CD4-positive, alpha-beta T cell treated with Interleukin-6 at 100 ng/mL for 8 hours (primary cell): ENCODE results near the gene GNG10.
"Not testable (repeated sequence)": the region's sequence is repeated elsewhere in the genome, so short reads cannot be mapped to it uniquely, and the experiment has no call there.

Experiments used
- DNase-seq: peaks from one replicate; pipeline ENCODE4 v3.0.0-alpha.2; 2020; ENCODE audit warnings: mixed read lengths, low spot score

GNG10 gene

DNA sequence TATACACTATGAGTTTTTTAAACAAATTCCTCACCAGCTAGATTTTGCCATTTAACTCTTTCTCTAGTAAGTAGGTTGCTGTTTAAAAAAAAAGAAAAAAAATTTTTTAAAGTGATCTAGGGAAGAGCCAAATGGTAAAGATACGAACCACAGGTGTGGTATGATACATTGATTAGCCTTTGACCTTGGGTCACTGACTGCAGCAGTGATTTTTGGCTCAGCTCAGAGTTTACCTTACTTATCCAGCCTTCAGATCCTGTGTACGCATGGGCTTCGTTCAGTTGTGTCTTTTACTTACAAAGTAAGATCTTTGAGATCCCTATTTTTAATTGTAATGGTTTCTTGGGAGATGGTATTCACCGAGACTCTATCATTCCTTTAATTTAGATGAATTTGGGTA lies 12.4 kb upstream of the GNG10 start:
- no peak for DNase-seq

- DNase-seq, result no peak
Observed at GRCh38 chr9:111657051-111657450, 4.4 kb upstream of the GNG10 start.

GRCh38 chr9:111658943-111659342 lies 2.5 kb upstream of the GNG10 start:
- DNase-seq, result no peak

- DNase-seq, result no peak
Observed at GRCh38 chr9:111659691-111660090, 1.7 kb upstream of the GNG10 start.

- DNase-seq, result peak; percentile 11
Observed at GRCh38 chr9:111661802-111662521, 557 bp downstream of the GNG10 start.

DNA sequence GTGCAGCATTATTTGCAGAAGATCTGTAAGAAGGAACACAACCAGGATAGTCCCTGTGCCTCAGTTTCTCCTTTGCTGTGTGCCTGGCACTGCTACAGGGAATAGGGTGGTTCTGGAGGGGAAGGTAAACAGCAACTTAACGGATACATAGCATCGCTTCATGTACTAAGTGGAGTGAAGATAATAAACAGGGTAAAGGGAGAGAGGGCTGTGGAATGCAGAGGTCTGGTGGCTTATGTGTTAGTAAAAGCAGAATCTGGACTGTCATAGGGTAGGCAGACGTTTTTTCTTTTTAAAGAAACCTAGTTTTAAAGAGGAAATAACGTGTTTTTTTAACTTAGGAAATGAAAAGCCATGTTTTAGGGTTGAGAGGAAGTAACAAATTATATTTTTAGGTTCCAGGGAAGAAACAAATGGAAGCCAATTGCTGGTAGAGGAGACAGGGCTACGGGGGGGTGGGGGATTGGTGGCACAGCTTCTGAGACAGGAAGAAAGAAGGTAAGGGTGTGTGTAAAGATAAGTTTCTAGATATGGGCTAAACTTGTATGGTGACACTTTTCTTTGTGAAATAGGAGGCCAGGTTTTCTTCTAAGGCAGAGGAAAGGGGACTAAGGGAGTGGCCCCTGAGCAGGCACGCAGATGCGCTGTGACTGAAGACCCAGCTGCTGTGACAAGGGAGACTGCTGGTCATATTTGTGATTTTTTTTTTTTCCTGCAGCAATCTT lies 1.3 kb downstream of the GNG10 start:
- peak; percentile 23 for DNase-seq

DNA sequence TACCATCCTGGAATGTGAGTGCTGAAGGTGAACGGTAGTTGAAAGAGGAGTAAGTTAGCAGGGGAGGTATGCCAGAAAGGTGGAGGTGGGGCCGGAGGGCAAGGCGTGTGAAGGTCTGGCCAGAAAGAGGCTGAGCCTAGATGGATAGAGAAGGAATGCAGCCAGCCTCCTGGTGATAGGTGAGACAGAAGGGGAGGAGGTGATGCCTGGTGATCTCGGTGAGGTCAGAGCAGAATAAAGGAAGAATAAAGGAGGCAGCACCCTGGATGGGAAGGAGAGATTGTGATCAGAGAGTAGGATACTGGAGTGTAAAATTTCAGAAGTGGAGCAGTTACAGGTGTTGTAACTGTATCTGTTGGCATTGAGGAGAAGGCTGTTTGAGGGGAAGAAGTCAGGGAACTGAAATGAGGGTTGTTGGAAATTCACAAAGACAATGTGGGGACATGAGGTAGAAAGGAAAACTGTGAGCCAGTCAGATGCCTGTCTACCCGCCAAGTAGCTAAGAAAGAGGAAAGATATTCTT lies 2.0 kb downstream of the GNG10 start:
- no peak for DNase-seq

GRCh38 chr9:111668026-111668573 lies 6.7 kb downstream of the GNG10 start:
- no peak for DNase-seq

- not testable (repeated sequence) for DNase-seq
Observed at GRCh38 chr9:111668601-111669000, 7.2 kb downstream of the GNG10 start.

DNA sequence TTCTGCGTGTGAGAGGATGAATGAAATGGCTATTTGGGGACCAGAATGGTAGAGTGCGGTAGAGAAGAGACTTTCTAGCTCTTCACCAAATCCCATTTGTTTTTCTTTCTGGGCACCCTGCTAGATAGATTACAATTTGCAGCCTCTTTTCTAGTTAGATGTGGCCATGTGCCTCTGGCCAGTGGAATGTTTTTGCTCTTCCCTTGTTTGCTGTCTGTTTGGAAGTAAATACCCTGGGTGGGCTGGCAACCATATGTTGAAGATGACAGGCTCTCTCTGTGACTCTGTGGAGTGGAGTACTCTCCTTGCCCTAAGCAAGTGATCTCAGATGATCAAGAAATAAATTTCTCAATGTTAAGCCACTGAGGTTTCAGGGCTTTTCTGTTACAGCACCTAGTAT lies 12.9 kb downstream of the GNG10 start:
- DNase-seq, result no peak

- no peak for DNase-seq
Observed at GRCh38 chr9:111676116-111676515, 14.7 kb downstream of the GNG10 start.

- DNase-seq, result no peak
Observed at GRCh38 chr9:111678293-111678692, 16.9 kb downstream of the GNG10 start.

DNA sequence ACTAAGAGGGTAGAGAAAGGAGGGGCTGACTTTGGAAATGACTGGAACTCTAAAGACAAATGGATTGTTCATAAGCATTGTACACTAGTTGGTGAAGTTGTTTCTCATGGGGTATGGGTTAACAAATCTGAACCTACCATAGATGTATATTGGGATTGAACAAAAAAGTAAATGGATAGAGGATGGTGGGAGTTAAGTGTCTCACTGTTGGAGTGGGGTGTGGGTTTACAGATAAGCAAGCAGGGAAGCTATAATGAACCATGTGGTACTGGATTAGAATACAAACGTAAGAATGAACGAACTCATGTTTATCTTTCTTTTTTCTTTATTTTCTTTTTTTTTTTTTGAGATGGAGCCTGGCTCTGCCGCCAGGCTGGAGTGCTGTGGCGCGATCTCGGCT lies 17.8 kb downstream of the GNG10 start:
- DNase-seq, result no peak

GRCh38 chr9:111683392-111683791 lies 22.0 kb downstream of the GNG10 start:
- no peak for DNase-seq

DNA sequence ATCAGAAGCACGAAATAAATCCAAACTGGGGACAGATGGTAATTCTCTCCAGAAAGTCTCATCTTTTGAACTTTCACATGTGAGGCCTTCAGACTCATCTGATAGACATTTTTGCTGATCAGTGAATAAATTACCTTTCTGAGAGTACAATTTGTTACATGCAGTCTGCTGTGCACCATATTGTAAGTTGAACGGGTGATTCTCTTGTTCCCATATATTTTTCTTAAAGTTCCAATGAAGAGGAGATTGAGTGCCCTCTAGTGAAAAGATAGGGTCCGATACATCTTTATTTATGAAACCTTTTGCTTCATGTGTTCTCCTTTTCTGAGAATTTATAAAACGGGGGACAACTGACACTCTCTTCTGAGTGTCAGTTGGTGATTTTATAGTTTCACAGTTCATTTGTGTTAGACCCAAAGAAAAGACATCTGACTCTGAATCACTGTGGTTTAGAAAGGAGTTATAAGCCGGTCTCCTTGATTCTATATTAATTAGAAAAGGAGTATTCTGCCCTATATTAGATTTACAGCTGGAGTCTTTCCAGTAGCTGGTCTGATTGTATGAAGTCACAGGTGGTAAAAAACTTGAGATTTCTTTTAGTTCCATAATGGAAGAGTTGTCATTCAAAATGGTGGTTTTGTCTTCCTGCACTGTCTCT lies 30.4 kb downstream of the GNG10 start:
- no peak for DNase-seq

DNA sequence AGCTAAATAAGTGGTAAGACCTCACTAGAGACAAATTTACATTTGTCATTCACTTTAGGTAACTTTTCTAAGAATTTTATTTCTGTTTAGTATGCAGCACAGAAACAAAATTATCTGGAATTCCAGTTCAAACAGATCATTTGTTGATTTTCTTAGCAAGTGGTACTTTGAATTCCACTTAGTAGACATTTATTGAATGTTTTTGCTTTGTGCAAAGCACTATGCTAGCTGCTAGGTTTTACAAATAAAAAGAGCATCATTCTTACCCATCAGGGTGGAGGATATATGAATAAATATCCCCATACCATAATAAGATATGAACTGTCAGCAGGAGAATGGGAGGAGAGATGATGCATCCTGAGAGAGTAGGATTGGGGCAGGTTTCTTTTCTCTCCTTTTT lies 35.4 kb downstream of the GNG10 start:
- DNase-seq, result no peak

DNA sequence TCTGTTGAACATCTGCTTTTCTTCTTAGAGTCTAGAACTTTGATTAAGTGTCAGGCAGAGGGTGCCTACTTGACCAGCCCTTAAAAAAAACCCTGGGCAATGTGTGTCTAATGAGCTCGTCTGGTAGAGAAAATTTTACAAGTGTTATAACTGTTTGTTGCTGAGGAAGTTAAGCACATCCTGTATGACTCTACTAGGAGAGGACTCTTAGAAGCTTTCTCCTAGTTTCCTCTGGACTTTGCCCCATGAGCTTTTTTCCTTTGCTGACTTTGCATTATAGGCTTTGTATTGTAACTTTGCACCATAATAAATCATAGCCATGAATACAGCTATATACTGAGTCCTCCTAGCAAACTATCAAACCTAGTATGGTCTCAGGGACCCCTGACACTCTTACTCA lies 39.4 kb downstream of the GNG10 start:
- DNase-seq, result no peak

DNA sequence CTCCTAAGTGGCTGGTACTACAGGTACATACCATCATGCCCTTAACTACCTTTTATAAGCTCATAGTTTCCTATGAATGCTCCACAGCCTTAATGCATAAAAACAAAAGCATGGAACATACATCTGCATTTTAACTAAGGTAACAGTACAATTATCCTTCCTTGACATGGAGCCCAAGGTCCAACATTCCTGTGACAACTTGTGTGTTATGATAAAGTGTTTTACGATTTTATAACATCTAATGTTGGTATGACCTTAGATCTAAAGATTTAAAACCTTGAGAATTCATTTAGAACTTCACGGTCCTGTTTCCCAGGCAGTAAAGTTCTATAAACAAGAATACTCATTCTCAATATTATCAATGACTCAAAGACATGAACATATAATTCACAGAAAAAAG lies 43.1 kb downstream of the GNG10 start:
- no peak for DNase-seq

- DNase-seq, result no peak
Observed at GRCh38 chr9:111711548-111711947, 50.1 kb downstream of the GNG10 start.

DNA sequence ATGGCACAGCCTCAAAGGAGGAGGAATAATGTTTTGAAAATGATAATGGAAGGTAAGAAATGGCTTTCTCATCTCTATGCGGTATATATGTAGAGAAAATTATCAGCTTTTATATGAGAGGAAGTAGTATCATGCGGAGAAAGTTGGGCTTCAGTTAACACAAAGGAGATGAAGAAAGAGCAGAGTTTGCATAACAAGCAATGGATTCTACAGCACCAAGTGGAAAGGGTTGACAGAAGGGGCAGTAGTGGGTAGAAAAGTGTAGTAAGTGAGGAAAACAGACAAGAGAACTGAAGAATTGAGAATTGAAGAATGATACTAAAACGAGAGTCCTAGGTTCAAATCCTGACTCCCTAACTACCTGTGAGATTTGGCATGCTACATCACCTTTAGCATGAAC lies 51.0 kb downstream of the GNG10 start:
- no peak for DNase-seq

DNA sequence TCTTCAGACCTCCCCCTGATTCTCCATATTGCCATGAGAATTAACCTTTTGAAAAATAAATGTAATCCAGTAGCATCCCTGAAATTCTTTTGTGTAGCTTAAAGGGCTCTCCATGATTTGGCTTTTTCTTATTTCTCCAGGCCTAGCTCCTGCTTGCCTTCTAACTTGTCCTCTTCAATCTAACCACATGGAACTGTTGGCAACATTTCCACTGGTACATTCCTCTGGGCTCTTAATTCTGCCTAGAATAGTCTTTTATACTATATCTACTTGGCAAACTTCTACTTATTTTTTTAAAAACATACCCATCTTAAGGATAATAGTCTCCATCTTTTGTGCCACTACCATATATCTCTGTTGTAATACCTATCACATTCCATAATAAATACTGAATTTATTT lies 54.1 kb downstream of the GNG10 start:
- DNase-seq, result no peak

- no peak for DNase-seq
Observed at GRCh38 chr9:111719541-111719940, 58.1 kb downstream of the GNG10 start.
